HEK293 (cell line): ENCODE results near the gene NPFF.

Experiments
- CTCF ChIA-PET: fragments of 350-600 bp; formaldehyde crosslinking; extraction: SDS; loops from one replicate; lab custom pipeline; 2021; ENCODE audit warnings: antibody characterized with exemption; lab: Yijun Ruan, JAX
- POLR2A ChIA-PET: fragments of 300-600 bp; formaldehyde crosslinking; extraction: SDS; loops from one replicate; lab custom pipeline; 2020; ENCODE audit warnings: antibody characterized with exemption, inconsistent platforms; lab: Yijun Ruan, JAX
- H3K27ac ChIP-seq: fragments of 200-500 bp; sonication (Bioruptor generic); 2 replicates; pipeline ENCODE4 v1.5.1; 2014; ENCODE audit warnings: low read depth, low read length, control low read depth, inconsistent platforms; ENCODE audit errors: extremely low read depth
- H3K36me3 ChIP-seq, 2 experiments: fragments of 200-500 bp in 1 of 2; sonication (Bioruptor generic) in 1 of 2; 1 replicate in 1 of 2; 2 replicates in 1 of 2; pipeline ENCODE4 v1.5.1; 2014 to 2017; ENCODE audit warnings: inconsistent platforms in 2 of 2, low read length in 2 of 2; ENCODE audit not compliant: control insufficient read depth in 2 of 2, insufficient read depth in 1 of 2
- H3K4me1 ChIP-seq: fragments of 200-500 bp; sonication (Bioruptor generic); 2 replicates; pipeline ENCODE4 v1.5.1; 2014; ENCODE audit warnings: mild to moderate bottlenecking, low read length, inconsistent platforms; ENCODE audit not compliant: control insufficient read depth, insufficient read depth
- H3K4me3 ChIP-seq: 2 replicates; pipeline ENCODE4 v1.5.1; 2011; ENCODE audit warnings: low read depth, mild to moderate bottlenecking, control low read depth, low read length, moderate library complexity
- H3K9me3 ChIP-seq: fragments of 200-500 bp; sonication (Bioruptor generic); 2 replicates; pipeline ENCODE4 v1.5.1; 2014; ENCODE audit warnings: low read depth, low read length, inconsistent platforms; ENCODE audit not compliant: control insufficient read depth, insufficient read depth
- IKZF3 ChIP-seq: fragments of 450-650 bp; IDR thresholded peaks from 2 replicates; pipeline ENCODE4 v1.5.0; 2018; ENCODE audit warnings: missing biosample characterization, mild to moderate bottlenecking, missing genetic modification characterization, moderate library complexity
- ZFHX2 ChIP-seq: fragments of 450-650 bp; formaldehyde crosslinking; conservative IDR thresholded peaks from 2 replicates; pipeline ENCODE4 v1.5.1; 2016; ENCODE audit warnings: missing biosample characterization, missing genetic modification characterization
- ZFP37 ChIP-seq: fragments of 450-650 bp; formaldehyde crosslinking; IDR thresholded peaks from 2 replicates; pipeline ENCODE4 v1.5.1; 2016; ENCODE audit warnings: missing biosample characterization, missing genetic modification characterization
- ZIC2 ChIP-seq: fragments of 450-650 bp; formaldehyde crosslinking; IDR thresholded peaks from 2 replicates; pipeline ENCODE4 v1.5.1; 2016; ENCODE audit warnings: missing biosample characterization, missing genetic modification characterization
- ZNF175 ChIP-seq: fragments of 450-650 bp; formaldehyde crosslinking; IDR thresholded peaks from 2 replicates; pipeline ENCODE4 v1.5.1; 2016; ENCODE audit warnings: missing biosample characterization, missing genetic modification characterization
- ZNF366 ChIP-seq: fragments of 450-650 bp; formaldehyde crosslinking; conservative IDR thresholded peaks from 2 replicates; pipeline ENCODE4 v1.5.1; 2016; ENCODE audit warnings: missing biosample characterization, missing genetic modification characterization
- ZNF423 ChIP-seq: fragments of 450-650 bp; formaldehyde crosslinking; IDR thresholded peaks from 2 replicates; pipeline ENCODE4 v1.5.1; 2016; ENCODE audit warnings: missing biosample characterization, missing genetic modification characterization
- ZNF48 ChIP-seq: fragments of 450-650 bp; formaldehyde crosslinking; IDR thresholded peaks from 2 replicates; pipeline ENCODE4 v1.5.1; 2016; ENCODE audit warnings: missing biosample characterization, missing genetic modification characterization
- ZNF530 ChIP-seq: fragments of 450-650 bp; formaldehyde crosslinking; IDR thresholded peaks from 2 replicates; pipeline ENCODE4 v1.5.1; 2016; ENCODE audit warnings: low read depth, missing biosample characterization, missing genetic modification characterization
- ZNF548 ChIP-seq: fragments of 450-650 bp; formaldehyde crosslinking; IDR thresholded peaks from 2 replicates; pipeline ENCODE4 v1.5.1; 2016; ENCODE audit warnings: missing biosample characterization, missing genetic modification characterization
- ZNF600 ChIP-seq: fragments of 450-650 bp; formaldehyde crosslinking; IDR thresholded peaks from 2 replicates; pipeline ENCODE4 v1.5.1; 2016; ENCODE audit warnings: missing biosample characterization, missing genetic modification characterization
- TF ChIP-seq, protein P1 (sequence below): fragments of 450-650 bp; formaldehyde crosslinking; IDR thresholded peaks from 2 replicates; pipeline ENCODE4 v1.5.1; 2016; ENCODE audit warnings: missing biosample characterization, missing genetic modification characterization
- TF ChIP-seq, protein P2 (sequence below): fragments of 450-650 bp; IDR thresholded peaks from 2 replicates; pipeline ENCODE4 v1.5.1; 2018; ENCODE audit warnings: missing biosample characterization, mild to moderate bottlenecking, missing genetic modification characterization
- TF ChIP-seq, protein P3 (sequence below): fragments of 450-650 bp; formaldehyde crosslinking; IDR thresholded peaks from 2 replicates; pipeline ENCODE4 v1.5.1; 2017; ENCODE audit warnings: missing biosample characterization, mild to moderate bottlenecking, missing genetic modification characterization, moderate library complexity
- TF ChIP-seq, protein P4 (sequence below): fragments of 450-650 bp; formaldehyde crosslinking; IDR thresholded peaks from 2 replicates; pipeline ENCODE4 v1.5.1; 2016; ENCODE audit warnings: missing biosample characterization, missing genetic modification characterization

Gene NPFF

DNA sequence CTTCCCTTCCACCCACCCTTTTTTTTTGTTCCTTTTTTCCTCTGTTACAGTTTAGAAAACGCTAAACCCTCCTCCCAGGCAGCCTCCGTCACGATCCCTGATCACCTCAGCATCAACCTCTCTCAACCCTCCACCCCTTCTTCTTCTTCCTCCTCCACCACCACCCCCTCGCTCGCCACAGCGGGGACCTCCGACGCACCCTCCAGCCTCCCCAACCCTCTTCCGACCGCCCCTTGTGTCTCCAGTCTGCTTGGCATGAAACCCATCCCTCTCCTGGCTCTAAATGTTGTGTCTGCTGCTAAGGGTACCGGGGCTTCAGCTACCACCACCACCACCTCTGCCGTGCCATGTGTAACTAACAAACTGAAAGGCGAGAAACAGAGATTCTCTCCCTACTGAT is 32.5 kb downstream of the NPFF start (continued):
- TF ChIP-seq, protein P1, sequence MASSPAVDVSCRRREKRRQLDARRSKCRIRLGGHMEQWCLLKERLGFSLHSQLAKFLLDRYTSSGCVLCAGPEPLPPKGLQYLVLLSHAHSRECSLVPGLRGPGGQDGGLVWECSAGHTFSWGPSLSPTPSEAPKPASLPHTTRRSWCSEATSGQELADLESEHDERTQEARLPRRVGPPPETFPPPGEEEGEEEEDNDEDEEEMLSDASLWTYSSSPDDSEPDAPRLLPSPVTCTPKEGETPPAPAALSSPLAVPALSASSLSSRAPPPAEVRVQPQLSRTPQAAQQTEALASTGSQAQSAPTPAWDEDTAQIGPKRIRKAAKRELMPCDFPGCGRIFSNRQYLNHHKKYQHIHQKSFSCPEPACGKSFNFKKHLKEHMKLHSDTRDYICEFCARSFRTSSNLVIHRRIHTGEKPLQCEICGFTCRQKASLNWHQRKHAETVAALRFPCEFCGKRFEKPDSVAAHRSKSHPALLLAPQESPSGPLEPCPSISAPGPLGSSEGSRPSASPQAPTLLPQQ (tag by site-specific recombination), result no peak
- TF ChIP-seq ZNF48 (tag by site-specific recombination), result no peak
- TF ChIP-seq ZNF175 (tag by site-specific recombination), result no peak
- TF ChIP-seq ZNF366, result peak; percentile 33; the same call in 1 of the 2 replicates
- no peak for TF ChIP-seq ZNF530 (tag by site-specific recombination)
- TF ChIP-seq ZNF600 (tag by site-specific recombination), result peak; percentile 68; the same call in 1 of the 2 replicates
- TF ChIP-seq, protein P2, sequence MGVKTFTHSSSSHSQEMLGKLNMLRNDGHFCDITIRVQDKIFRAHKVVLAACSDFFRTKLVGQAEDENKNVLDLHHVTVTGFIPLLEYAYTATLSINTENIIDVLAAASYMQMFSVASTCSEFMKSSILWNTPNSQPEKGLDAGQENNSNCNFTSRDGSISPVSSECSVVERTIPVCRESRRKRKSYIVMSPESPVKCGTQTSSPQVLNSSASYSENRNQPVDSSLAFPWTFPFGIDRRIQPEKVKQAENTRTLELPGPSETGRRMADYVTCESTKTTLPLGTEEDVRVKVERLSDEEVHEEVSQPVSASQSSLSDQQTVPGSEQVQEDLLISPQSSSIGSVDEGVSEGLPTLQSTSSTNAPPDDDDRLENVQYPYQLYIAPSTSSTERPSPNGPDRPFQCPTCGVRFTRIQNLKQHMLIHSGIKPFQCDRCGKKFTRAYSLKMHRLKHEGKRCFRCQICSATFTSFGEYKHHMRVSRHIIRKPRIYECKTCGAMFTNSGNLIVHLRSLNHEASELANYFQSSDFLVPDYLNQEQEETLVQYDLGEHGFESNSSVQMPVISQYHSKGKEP (tag by site-specific recombination), result no peak
- peak; percentile 93 for TF ChIP-seq ZFHX2 (tag by site-specific recombination)
- TF ChIP-seq, protein P3, sequence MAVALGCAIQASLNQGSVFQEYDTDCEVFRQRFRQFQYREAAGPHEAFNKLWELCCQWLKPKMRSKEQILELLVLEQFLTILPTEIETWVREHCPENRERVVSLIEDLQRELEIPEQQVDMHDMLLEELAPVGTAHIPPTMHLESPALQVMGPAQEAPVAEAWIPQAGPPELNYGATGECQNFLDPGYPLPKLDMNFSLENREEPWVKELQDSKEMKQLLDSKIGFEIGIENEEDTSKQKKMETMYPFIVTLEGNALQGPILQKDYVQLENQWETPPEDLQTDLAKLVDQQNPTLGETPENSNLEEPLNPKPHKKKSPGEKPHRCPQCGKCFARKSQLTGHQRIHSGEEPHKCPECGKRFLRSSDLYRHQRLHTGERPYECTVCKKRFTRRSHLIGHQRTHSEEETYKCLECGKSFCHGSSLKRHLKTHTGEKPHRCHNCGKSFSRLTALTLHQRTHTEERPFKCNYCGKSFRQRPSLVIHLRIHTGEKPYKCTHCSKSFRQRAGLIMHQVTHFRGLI (tag by site-specific recombination), result no peak
- TF ChIP-seq, all 188 proteins: peak for 4

DNA sequence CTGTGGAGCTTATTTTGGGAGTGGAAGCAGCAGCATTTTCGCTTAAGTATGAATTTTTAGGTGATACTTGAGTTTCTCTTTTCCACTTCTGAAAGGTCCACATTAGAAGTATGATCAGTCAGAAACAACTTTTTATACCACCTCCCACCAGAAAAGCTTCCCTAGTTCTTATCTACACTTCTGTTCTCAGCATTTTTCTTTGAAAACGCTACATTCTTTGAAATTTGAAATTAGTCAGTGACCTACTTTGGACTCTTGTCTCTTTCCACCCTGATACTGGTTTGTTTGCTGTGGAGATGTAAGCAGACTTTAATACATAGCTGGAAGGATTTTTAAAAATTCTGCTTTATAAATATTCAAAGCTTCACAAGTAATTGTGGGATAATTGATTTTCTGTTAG is 33.2 kb downstream of the NPFF start:
- Histone ChIP-seq H3K4me3 (no peak overlapping the region), H3K9me3 (no peaks in the 10 kb centered on the region), H3K27ac (no peak overlapping the region), H3K36me3 (peaks cover 95 to 98% of the 10 kb centered on the region in 2 experiments)
- POLR2A ChIA-PET, result interaction anchor here (1.1 to 2.6 kb wide), 3 partner anchors 9 to 27 kb away, joined by 5 to 16 read pairs (median 6); partner anchors contain the start of gene TARBP2
- TF ChIP-seq ZNF423 (tag by site-specific recombination) (no peak), ZIC2 (tag by site-specific recombination) (no peak), ZNF548 (tag by site-specific recombination) (no peak), ZFP37 (tag by site-specific recombination) (no peak)
- TF ChIP-seq, all 188 proteins: peak for 0
- H3K4me1 ChIP-seq, result no peaks in the 10 kb centered on the region
- CTCF ChIA-PET, result interaction anchor here (0.7 to 4.6 kb wide), 2 partner anchors 8 to 122 kb away, joined by 4 to 25 read pairs; no protein-coding TSS in a partner anchor

DNA sequence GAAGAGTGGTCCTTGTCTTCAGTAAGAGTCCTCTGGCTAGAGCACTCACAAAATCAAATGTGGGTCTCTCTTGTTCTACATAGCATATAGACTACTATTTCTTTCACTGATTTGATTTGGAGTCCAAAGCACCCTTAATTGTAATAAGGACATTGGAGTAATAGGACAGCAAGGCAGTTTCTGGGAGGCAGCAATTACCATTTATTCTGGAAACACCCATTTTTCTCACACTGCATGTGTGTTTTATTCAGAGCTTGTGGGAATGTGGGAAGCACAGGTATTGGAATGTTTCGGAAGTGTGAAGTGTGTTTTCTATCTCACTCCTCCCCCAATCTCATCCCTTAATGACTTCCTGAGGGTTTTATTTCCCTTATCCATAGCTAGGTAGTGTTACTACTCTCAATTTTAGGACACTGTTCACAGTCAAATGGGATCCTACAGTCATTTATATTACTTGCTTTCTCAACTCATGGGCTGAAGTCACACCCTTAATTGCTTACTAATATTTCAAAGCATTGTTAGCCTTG is 35.2 kb downstream of the NPFF start:
- H3K4me3 ChIP-seq, result no peak overlapping the region
- H3K36me3 ChIP-seq, result peaks cover 93 to 99% of the 10 kb centered on the region in 2 experiments
- ChIA-PET CTCF (interaction anchor here (0.6 to 1.0 kb wide), 3 partner anchors 9 to 17 kb away, joined by 3 read pairs; no protein-coding TSS in a partner anchor), POLR2A (interaction anchor here (0.6 to 1.6 kb wide), 8 partner anchors 10 to 118 kb away, joined by 3 to 11 read pairs (median 4); partner anchors contain the start of genes MAP3K12 and TARBP2)
- no peaks in the 10 kb centered on the region for H3K4me1 ChIP-seq
- H3K9me3 ChIP-seq, result no peaks in the 10 kb centered on the region
- TF ChIP-seq, protein P4, sequence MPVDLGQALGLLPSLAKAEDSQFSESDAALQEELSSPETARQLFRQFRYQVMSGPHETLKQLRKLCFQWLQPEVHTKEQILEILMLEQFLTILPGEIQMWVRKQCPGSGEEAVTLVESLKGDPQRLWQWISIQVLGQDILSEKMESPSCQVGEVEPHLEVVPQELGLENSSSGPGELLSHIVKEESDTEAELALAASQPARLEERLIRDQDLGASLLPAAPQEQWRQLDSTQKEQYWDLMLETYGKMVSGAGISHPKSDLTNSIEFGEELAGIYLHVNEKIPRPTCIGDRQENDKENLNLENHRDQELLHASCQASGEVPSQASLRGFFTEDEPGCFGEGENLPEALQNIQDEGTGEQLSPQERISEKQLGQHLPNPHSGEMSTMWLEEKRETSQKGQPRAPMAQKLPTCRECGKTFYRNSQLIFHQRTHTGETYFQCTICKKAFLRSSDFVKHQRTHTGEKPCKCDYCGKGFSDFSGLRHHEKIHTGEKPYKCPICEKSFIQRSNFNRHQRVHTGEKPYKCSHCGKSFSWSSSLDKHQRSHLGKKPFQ (tag by site-specific recombination), result 0 out of 2 replicates have a peak, but pooled peaks have one; percentile 53
- no peak for TF ChIP-seq ZNF48 (tag by site-specific recombination)
- TF ChIP-seq IKZF3 (tag by site-specific recombination), result peak; percentile 65
- no peak overlapping the region; the same call in 1 of the 2 replicates for H3K27ac ChIP-seq
